Cardiac ventricle fibroblast (primary cell): ENCODE measurements around the gene PDC. TPM values are rescaled to one million over a fixed set of nuclear protein-coding genes. Genes with fewer than 3 reads are reported as not detected.

Experiments
- total RNA-seq: library from RNA; depleted of rRNA; stranded (reverse); fragments of >200 nt; gene quantifications from 2 replicates; pipeline ENCODE4 v1.2.3, GENCODE V29; 2015

PDC gene
- total RNA-seq = 0.31 TPM in 1 of 2 replicates, not detected in the other

DNA sequence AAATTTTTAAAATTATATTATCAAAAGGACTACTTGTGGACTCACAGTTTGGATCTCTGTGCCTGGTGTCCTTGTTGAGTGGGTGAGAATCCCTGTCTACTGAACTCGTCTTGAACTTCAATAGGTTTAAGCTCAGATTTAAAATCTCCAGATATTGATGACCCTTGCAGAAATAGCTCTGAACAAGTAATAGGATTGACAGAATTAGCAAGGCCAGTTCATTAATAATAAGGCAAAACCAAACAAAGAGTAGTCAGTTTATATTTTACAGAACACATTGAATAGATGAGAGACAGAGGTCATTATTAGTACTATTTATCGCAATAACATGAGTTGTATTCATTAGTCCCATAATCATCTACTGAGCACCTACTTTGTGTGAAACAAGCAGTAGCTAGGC lies at the start of gene PDC:
TSS of gene PDC (minus strand) at position 101 of the 400 bp plus-strand sequence. CDS start 11,655 bp downstream, outside the sequence.

Other genes with a start within 250 kb of the PDC start
- gene PRG4, start 164.8 kb downstream of the PDC start, total RNA-seq = 47.3 and 54.8 TPM in 2 replicates
- gene TPR, start 85.9 kb downstream of the PDC start, total RNA-seq = 58.0 and 81.1 TPM in 2 replicates
- 10.7 and 19.1 TPM in 2 replicates for gene ODR4, start 85.3 kb downstream of the PDC start, total RNA-seq
- 6.2 and 7.2 TPM in 2 replicates for gene PTGS2, start 219.3 kb upstream of the PDC start, total RNA-seq